Measurements from ENCODE around the gene FAM83C. TPM values are rescaled to one million over a fixed set of nuclear protein-coding genes. Genes with fewer than 3 reads are reported as not detected.

The FAM83C gene
- not detected for total RNA-seq

- Mint-ChIP-seq H3K9me3 (ENCODE audit: low read depth) (no peaks in the 10 kb centered on the region), H3K4me1 (peaks cover 2% of the 10 kb centered on the region), H3K4me3 (no peak within 1 kb of the TSS), H3K27me3 (peaks cover 10% of the 10 kb centered on the region), H3K36me3 (no peaks in the 10 kb centered on the region), H3K27ac (no peak within 1 kb of the TSS)
- DNase-seq (no peak), ATAC-seq (no peak)
- CTCF ChIA-PET = interaction anchor here (1.9 kb wide), 1 partner anchor 11 kb away, joined by 8 read pairs; no protein-coding TSS in a partner anchor
Measured at GRCh38 chr20:35291654-35292503, at the start of gene FAM83C. TSS of gene FAM83C (minus strand) at chr20:35292425. CDS start at chr20:35292304, 121 bp downstream.

GRCh38 chr20:35341366-35342028, 49.3 kb upstream of the FAM83C start:
- H3K27ac Mint-ChIP-seq = no peak overlapping the region
- no peak overlapping the region for H3K4me3 Mint-ChIP-seq

GRCh38 chr20:35340436-35340835, 48.2 kb upstream of the FAM83C start:
- Mint-ChIP-seq H3K9me3 (ENCODE audit: low read depth) (no peaks in the 10 kb centered on the region), H3K4me3 (no peak overlapping the region), H3K4me1 (no peaks in the 10 kb centered on the region), H3K36me3 (peaks cover 4% of the 10 kb centered on the region), H3K27ac (no peak overlapping the region), H3K27me3 (no peaks in the 10 kb centered on the region)
- CTCF ChIA-PET = interaction anchor here (0.6 kb wide), 1 partner anchor 11 kb away, joined by 3 read pairs; no protein-coding TSS in a partner anchor
- DNase-seq (no peak), ATAC-seq (no peak)

More at GRCh38 chr20:35341366-35342028, 49.3 kb upstream of the FAM83C start:
- Mint-ChIP-seq H3K4me1 (no peaks in the 10 kb centered on the region), H3K36me3 (peaks cover 13% of the 10 kb centered on the region), H3K27me3 (no peaks in the 10 kb centered on the region), H3K9me3 (ENCODE audit: low read depth) (no peaks in the 10 kb centered on the region)
- no peak for DNase-seq
- no peak for ATAC-seq
- CTCF ChIA-PET = interaction anchor here (0.7 to 1.5 kb wide), 5 partner anchors 12 to 107 kb away, joined by 3 to 6 read pairs (median 4); no protein-coding TSS in a partner anchor

- H3K36me3 Mint-ChIP-seq = peaks cover 1% of the 10 kb centered on the region
- H3K4me3 Mint-ChIP-seq = no peak overlapping the region
- DNase-seq = no peak
- H3K9me3 Mint-ChIP-seq (ENCODE audit: low read depth) = no peaks in the 10 kb centered on the region
- ATAC-seq = no peak
- CTCF ChIA-PET = no interaction called here
- no peaks in the 10 kb centered on the region for H3K4me1 Mint-ChIP-seq
- no peak overlapping the region for H3K27ac Mint-ChIP-seq
- no peaks in the 10 kb centered on the region for H3K27me3 Mint-ChIP-seq
Measured at GRCh38 chr20:35339636-35340035, 47.4 kb upstream of the FAM83C start.

- Mint-ChIP-seq H3K27ac (no peak overlapping the region), H3K36me3 (peaks cover 1% of the 10 kb centered on the region), H3K4me1 (no peaks in the 10 kb centered on the region), H3K4me3 (no peak overlapping the region), H3K9me3 (ENCODE audit: low read depth) (no peaks in the 10 kb centered on the region), H3K27me3 (no peaks in the 10 kb centered on the region)
- CTCF ChIA-PET = no interaction called here
- DNase-seq (no peak), ATAC-seq (no peak)
Measured at GRCh38 chr20:35339007-35339406, 46.8 kb upstream of the FAM83C start.

- no peak overlapping the region for H3K27ac Mint-ChIP-seq
- H3K4me1 Mint-ChIP-seq = peaks cover 3% of the 10 kb centered on the region
- no peaks in the 10 kb centered on the region for H3K9me3 Mint-ChIP-seq (ENCODE audit: low read depth)
- no peaks in the 10 kb centered on the region for H3K36me3 Mint-ChIP-seq
- DNase-seq (no peak), ATAC-seq (no peak)
- H3K27me3 Mint-ChIP-seq = no peaks in the 10 kb centered on the region
- H3K4me3 Mint-ChIP-seq = no peak overlapping the region
- CTCF ChIA-PET = interaction anchor here (0.8 to 4.4 kb wide), 4 partner anchors 13 to 96 kb away, joined by 3 to 17 read pairs (median 6); no protein-coding TSS in a partner anchor
Measured at GRCh38 chr20:35334311-35335101, 42.3 kb upstream of the FAM83C start.

GRCh38 chr20:35333606-35334005, 41.4 kb upstream of the FAM83C start:
- DNase-seq (no peak), ATAC-seq (no peak)
- Mint-ChIP-seq H3K4me1 (peaks cover 9% of the 10 kb centered on the region), H3K4me3 (no peak overlapping the region), H3K9me3 (ENCODE audit: low read depth) (no peaks in the 10 kb centered on the region), H3K27me3 (no peaks in the 10 kb centered on the region), H3K27ac (no peak overlapping the region), H3K36me3 (no peaks in the 10 kb centered on the region)
- CTCF ChIA-PET = interaction anchor here (0.8 to 4.4 kb wide), 4 partner anchors 12 to 97 kb away, joined by 3 to 17 read pairs (median 6); no protein-coding TSS in a partner anchor

GRCh38 chr20:35332540-35333200, 40.4 kb upstream of the FAM83C start:
- DNase-seq = no peak
- CTCF ChIA-PET = interaction anchor here (0.9 to 4.2 kb wide), 4 partner anchors 10 to 236 kb away, joined by 3 to 76 read pairs (median 3); no protein-coding TSS in a partner anchor
- H3K27me3 Mint-ChIP-seq = no peaks in the 10 kb centered on the region

GRCh38 chr20:35329435-35330139, 37.4 kb upstream of the FAM83C start:
- peak; percentile 76 for DNase-seq
- H3K4me3 Mint-ChIP-seq = no peak overlapping the region
- CTCF ChIA-PET = interaction anchor here (0.5 to 4.2 kb wide), 19 partner anchors 10 to 543 kb away, joined by 3 to 76 read pairs (median 4); partner anchors contain the start of gene GDF5
- no peak overlapping the region for H3K27ac Mint-ChIP-seq
- H3K27me3 Mint-ChIP-seq = no peaks in the 10 kb centered on the region
- no peaks in the 10 kb centered on the region for H3K9me3 Mint-ChIP-seq (ENCODE audit: low read depth)
- H3K36me3 Mint-ChIP-seq = peaks cover 5% of the 10 kb centered on the region
- peak; percentile 82 for ATAC-seq
- H3K4me1 Mint-ChIP-seq = peaks cover 9% of the 10 kb centered on the region

More at GRCh38 chr20:35332540-35333200, 40.4 kb upstream of the FAM83C start:
- no peak overlapping the region for H3K4me3 Mint-ChIP-seq
- no peaks in the 10 kb centered on the region for H3K9me3 Mint-ChIP-seq (ENCODE audit: low read depth)
- H3K36me3 Mint-ChIP-seq = no peaks in the 10 kb centered on the region
- ATAC-seq = no peak
- no peak overlapping the region for H3K27ac Mint-ChIP-seq
- peaks cover 9% of the 10 kb centered on the region for H3K4me1 Mint-ChIP-seq

- peaks cover 9% of the 10 kb centered on the region for H3K4me1 Mint-ChIP-seq
- no peak overlapping the region for H3K4me3 Mint-ChIP-seq
- H3K27ac Mint-ChIP-seq = no peak overlapping the region
- DNase-seq (no peak), ATAC-seq (no peak)
- no peaks in the 10 kb centered on the region for H3K9me3 Mint-ChIP-seq (ENCODE audit: low read depth)
- no peaks in the 10 kb centered on the region for H3K27me3 Mint-ChIP-seq
- peaks cover 5% of the 10 kb centered on the region for H3K36me3 Mint-ChIP-seq
- CTCF ChIA-PET = interaction anchor here (0.7 to 4.2 kb wide), 12 partner anchors 9 to 116 kb away, joined by 3 to 76 read pairs (median 4); no protein-coding TSS in a partner anchor
Measured at GRCh38 chr20:35328689-35329088, 36.5 kb upstream of the FAM83C start.

- DNase-seq = no peak
- Mint-ChIP-seq H3K36me3 (peaks cover 6% of the 10 kb centered on the region), H3K27me3 (no peaks in the 10 kb centered on the region), H3K4me3 (no peak overlapping the region), H3K9me3 (ENCODE audit: low read depth) (no peaks in the 10 kb centered on the region), H3K27ac (no peak overlapping the region), H3K4me1 (peaks cover 14% of the 10 kb centered on the region)
- no peak for ATAC-seq
- CTCF ChIA-PET = interaction anchor here (1.1 to 4.2 kb wide), 3 partner anchors 20 to 28 kb away, joined by 3 to 76 read pairs (median 14); no protein-coding TSS in a partner anchor
Measured at GRCh38 chr20:35328095-35328685, 36.0 kb upstream of the FAM83C start.
